DND-41 (cell line): ENCODE data around the gene TMEM184A.

Experiments used
- ATAC-seq: fragments of 200-7000 bp; cut with Tn5 transposase; 3 replicates; pipeline ENCODE4 v1.9.1; 2021; ENCODE audit warnings: low read depth; ENCODE audit not compliant: insufficient read depth
- DNase-seq: peaks from one replicate; pipeline ENCODE4 v3.0.0-alpha.2; 2020
- H2AFZ ChIP-seq: 2 replicates; pipeline ENCODE4 v1.6.0; 2012; ENCODE audit warnings: low read depth, low read length
- H3K27ac ChIP-seq: 2 replicates; pipeline ENCODE4 v1.5.1; 2012; ENCODE audit warnings: low read length, inconsistent platforms
- H3K27me3 ChIP-seq: fragments of 200-600 bp; sonication (generic); 2 replicates; pipeline ENCODE4 v1.6.0; 2012; ENCODE audit warnings: low read length, mild to moderate bottlenecking, inconsistent platforms; ENCODE audit not compliant: insufficient read depth, poor library complexity
- H3K36me3 ChIP-seq: 2 replicates; pipeline ENCODE4 v1.5.1; 2012; ENCODE audit warnings: low read length, inconsistent platforms; ENCODE audit not compliant: insufficient read depth
- H3K4me1 ChIP-seq: 2 replicates; pipeline ENCODE4 v1.5.1; 2012; ENCODE audit warnings: mild to moderate bottlenecking, low read length; ENCODE audit not compliant: insufficient read depth
- H3K4me2 ChIP-seq: 2 replicates; pipeline ENCODE4 v1.6.0; 2012; ENCODE audit warnings: mild to moderate bottlenecking, moderate library complexity, low read length, inconsistent platforms; ENCODE audit not compliant: insufficient read depth
- H3K4me3 ChIP-seq, 2 experiments: fragments of 200-600 bp in 1 of 2; shearing (Covaris generic) in 1 of 2; 2 replicates each; pipeline ENCODE4 v1.5.1; 2012 to 2016; ENCODE audit warnings: inconsistent platforms in 2 of 2, low read length in 2 of 2, mild to moderate bottlenecking in 2 of 2, low read depth in 1 of 2, moderate library complexity in 1 of 2
- H3K79me2 ChIP-seq: 2 replicates; pipeline ENCODE4 v1.6.0; 2012; ENCODE audit warnings: low read length, inconsistent platforms; ENCODE audit not compliant: insufficient read depth
- H3K9ac ChIP-seq: 2 replicates; pipeline ENCODE4 v1.6.0; 2012; ENCODE audit warnings: low read depth, mild to moderate bottlenecking, inconsistent platforms, low read length, moderate library complexity
- H3K9me3 ChIP-seq: 2 replicates; pipeline ENCODE4 v1.5.1; 2012; ENCODE audit warnings: low read length, moderate library complexity, mild to moderate bottlenecking, inconsistent platforms; ENCODE audit not compliant: insufficient read depth, severe bottlenecking
- H4K20me1 ChIP-seq: 2 replicates; pipeline ENCODE4 v1.6.0; 2012; ENCODE audit warnings: low read length; ENCODE audit not compliant: insufficient read depth
- EZH2 ChIP-seq: IDR thresholded peaks from 3 replicates; pipeline ENCODE4 v1.6.1; 2012; ENCODE audit warnings: borderline replicate concordance, low read depth, mild to moderate bottlenecking, moderate library complexity, low read length, inconsistent platforms; ENCODE audit not compliant: severe bottlenecking
- TF ChIP-seq, protein P1 (sequence below): IDR thresholded peaks from 2 replicates; pipeline ENCODE4 v1.5.1; 2012; ENCODE audit warnings: borderline replicate concordance, low read length, moderate library complexity, mild to moderate bottlenecking; ENCODE audit not compliant: poor library complexity, severe bottlenecking; ENCODE audit errors: extremely low read depth

TMEM184A gene

DNA sequence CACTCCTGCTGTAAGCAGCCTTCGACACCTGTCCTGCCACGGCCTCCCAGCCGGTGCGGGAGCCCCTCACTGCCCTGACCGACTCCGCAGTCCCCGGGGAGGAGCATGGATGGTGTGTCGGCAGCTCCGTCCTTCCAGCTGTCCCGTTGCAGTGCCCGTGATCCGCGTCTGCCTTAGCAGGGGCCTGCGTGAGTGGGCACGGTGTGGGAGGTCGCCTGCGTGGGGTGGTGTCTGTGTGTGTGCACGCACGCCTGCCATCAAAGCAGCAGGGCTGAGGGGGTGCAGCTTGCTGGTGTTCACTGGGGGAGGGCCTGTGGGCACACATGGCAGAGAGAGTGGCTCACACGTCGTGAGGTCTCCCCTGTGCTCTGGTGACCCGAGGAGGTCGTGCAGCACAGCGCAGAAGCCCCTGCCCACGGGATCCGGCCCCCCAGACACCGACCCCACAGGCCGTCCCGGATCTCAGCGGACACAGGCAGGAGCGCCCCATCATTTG lies 15.2 kb downstream of the TMEM184A start:
- TF ChIP-seq, protein P1, sequence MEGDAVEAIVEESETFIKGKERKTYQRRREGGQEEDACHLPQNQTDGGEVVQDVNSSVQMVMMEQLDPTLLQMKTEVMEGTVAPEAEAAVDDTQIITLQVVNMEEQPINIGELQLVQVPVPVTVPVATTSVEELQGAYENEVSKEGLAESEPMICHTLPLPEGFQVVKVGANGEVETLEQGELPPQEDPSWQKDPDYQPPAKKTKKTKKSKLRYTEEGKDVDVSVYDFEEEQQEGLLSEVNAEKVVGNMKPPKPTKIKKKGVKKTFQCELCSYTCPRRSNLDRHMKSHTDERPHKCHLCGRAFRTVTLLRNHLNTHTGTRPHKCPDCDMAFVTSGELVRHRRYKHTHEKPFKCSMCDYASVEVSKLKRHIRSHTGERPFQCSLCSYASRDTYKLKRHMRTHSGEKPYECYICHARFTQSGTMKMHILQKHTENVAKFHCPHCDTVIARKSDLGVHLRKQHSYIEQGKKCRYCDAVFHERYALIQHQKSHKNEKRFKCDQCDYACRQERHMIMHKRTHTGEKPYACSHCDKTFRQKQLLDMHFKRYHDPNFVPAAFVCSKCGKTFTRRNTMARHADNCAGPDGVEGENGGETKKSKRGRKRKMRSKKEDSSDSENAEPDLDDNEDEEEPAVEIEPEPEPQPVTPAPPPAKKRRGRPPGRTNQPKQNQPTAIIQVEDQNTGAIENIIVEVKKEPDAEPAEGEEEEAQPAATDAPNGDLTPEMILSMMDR: no peak
- no peak for TF ChIP-seq EZH2
- no peak overlapping the region for H3K9ac ChIP-seq
- H3K4me2 ChIP-seq: no peak overlapping the region
- peaks cover 44% of the 10 kb centered on the region for H3K36me3 ChIP-seq
- H2AFZ ChIP-seq: no peak overlapping the region
- H3K9me3 ChIP-seq: no peaks in the 10 kb centered on the region
- no peak overlapping the region for H3K4me3 ChIP-seq
- DNase-seq: no peak
- no peak for ATAC-seq
- H3K27me3 ChIP-seq: no peaks in the 10 kb centered on the region
- no peak overlapping the region for H3K27ac ChIP-seq
- H3K4me1 ChIP-seq: no peaks in the 10 kb centered on the region
- H3K79me2 ChIP-seq: peaks cover 28% of the 10 kb centered on the region
- H4K20me1 ChIP-seq: peaks cover 44% of the 10 kb centered on the region

DNA sequence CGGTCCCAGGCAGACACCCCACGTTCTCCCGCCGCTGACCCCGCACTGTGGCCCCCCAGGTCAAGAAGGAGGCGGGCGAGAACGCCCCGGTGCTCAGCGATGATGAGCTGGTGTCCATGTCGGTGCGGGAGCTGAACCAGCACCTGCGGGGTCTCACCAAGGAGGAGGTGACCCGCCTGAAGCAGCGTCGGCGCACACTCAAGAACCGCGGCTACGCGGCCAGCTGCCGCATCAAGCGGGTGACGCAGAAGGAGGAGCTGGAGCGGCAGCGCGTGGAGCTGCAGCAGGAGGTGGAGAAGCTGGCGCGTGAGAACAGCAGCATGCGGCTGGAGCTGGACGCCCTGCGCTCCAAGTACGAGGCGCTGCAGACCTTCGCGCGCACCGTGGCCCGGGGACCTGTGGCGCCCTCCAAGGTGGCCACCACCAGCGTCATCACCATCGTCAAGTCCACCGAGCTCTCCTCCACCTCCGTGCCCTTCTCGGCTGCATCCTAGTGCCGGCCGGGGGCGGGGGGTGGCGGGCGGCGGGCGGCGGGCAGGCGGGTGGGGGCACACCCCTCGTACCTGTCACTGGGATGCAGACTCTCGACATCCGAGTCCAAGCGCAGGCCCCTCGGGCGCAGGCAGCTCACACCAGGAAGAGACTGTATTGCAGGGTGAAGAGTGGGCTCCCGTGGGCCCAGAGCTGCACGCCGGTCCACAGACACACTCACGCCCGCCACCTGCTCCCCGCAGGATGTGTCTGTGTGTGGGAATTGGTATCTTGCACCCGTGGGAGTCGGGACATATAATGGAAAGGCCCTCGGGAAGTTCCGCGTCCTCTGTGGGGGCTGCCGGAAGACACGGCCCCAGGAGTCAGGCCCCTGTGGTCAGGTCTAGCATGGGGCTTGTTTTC lies 15.9 kb downstream of the TMEM184A start:
- Histone ChIP-seq H3K79me2 (peaks cover 35% of the 10 kb centered on the region), H2AFZ (no peak overlapping the region), H3K36me3 (peaks cover 49% of the 10 kb centered on the region), H3K27me3 (no peaks in the 10 kb centered on the region), H3K9ac (no peak overlapping the region), H3K27ac (no peak overlapping the region), H3K9me3 (no peaks in the 10 kb centered on the region), H4K20me1 (peaks cover 49% of the 10 kb centered on the region), H3K4me1 (no peaks in the 10 kb centered on the region), H3K4me2 (no peak overlapping the region), H3K4me3 (no peak overlapping the region)
- TF ChIP-seq, protein P1: no peak
- TF ChIP-seq EZH2: no peak
- DNase-seq (no peak), ATAC-seq (no peak)

DNA sequence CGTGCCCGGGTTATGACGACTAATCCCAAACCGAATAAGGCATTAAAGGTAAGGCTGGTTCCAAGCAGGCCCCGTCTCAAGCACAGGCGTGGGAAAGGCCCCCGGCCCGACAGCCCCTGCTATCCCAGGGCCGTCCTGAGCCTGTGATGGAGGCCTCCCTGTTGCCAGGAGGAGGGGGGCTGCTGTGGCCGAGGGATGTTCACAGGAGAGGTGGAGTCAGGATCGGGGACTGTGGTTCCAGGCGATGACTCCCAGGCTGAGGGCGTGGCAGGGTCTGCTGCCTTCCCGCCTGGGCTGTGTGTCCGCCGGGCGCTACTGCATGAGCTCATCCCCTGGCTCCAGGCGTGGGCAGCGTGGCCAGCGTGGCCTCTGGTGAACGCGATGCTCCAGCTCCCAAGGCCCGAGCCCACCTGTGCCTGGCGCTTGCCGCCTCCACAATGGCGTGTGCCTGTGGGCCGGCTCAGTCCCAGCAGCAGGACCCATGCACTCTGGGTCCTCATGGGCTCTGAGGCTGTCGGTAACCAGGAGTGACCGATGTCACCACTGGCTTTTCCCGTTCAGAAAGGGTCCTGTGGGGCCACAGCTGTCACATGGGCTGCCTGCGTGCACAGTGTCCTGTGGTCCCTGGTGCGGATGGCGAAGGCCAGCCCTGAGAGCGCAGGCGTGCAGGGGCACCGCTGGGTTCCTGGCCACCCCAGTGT lies 16.7 kb downstream of the TMEM184A start:
- Histone ChIP-seq H3K4me2 (no peak overlapping the region), H3K9ac (no peak overlapping the region)

More for the DNA sequence above, 16.7 kb downstream of the TMEM184A start:
- Histone ChIP-seq H4K20me1 (peaks cover 56% of the 10 kb centered on the region), H3K27me3 (no peaks in the 10 kb centered on the region), H3K4me3 (no peak overlapping the region), H3K27ac (no peak overlapping the region), H3K79me2 (peaks cover 43% of the 10 kb centered on the region), H2AFZ (no peak overlapping the region), H3K9me3 (no peaks in the 10 kb centered on the region), H3K36me3 (peaks cover 49% of the 10 kb centered on the region), H3K4me1 (no peaks in the 10 kb centered on the region)
- DNase-seq: no peak
- no peak for TF ChIP-seq EZH2
- TF ChIP-seq, protein P1: no peak
- ATAC-seq: no peak
